Measurements from ENCODE around the gene PDZRN3. TPM values are rescaled to one million over a fixed set of nuclear protein-coding genes. Genes with fewer than 3 reads are reported as not detected.

PDZRN3 gene
- total RNA-seq, 1 donor = 0.10 TPM

DNA sequence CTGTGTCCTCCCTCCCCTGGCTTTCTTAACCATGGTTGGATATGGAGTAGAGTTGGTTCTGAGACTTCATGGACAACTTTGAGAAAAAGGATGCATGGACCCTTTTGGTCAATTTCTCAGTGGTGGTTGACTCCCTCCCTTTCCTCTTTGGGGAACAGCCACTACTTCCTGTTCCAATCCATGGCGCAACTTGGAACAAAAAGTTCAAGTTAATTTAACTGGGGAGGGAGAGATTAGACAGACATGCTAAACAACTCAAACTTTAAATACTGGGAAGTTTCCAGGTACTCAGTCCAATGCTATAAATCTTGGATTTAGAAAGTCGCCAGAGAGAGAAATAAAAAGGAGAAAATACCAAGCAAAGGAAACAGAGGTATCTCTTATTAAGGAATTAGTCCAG, 202.2 kb downstream of the PDZRN3 start:
- no peak overlapping the region for H3K4me3 ChIP-seq (ENCODE audit: low read length)
- H3K9me3 ChIP-seq (ENCODE audit: low read depth, low read length) = no peaks in the 10 kb centered on the region
- H3K4me1 ChIP-seq (ENCODE audit: insufficient read depth, low read length) = no peaks in the 10 kb centered on the region

DNA sequence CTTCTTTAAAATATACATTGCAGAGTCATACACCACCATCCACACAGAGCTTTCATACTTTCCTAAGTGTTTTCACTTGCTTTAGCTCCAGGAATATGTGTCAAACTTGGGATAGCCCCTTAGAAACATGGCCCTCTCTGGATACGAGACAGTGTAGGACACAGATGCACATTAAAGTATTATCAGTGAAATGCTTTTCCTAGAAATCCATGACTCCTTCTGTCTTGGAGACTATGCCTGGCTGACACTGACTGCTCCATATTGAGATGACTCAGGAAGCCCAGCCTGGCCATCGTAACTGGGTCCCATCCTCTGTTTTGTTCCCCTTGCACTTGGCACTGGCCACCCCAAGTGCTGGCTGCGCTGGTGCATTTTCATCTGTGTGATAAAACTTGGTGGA, 204.8 kb downstream of the PDZRN3 start:
- H3K4me1 ChIP-seq (ENCODE audit: insufficient read depth, low read length) = no peaks in the 10 kb centered on the region

More for the DNA sequence above, 202.2 kb downstream of the PDZRN3 start:
- H3K27me3 ChIP-seq (ENCODE audit: insufficient read depth, low read length) = peaks cover 3% of the 10 kb centered on the region

DNA sequence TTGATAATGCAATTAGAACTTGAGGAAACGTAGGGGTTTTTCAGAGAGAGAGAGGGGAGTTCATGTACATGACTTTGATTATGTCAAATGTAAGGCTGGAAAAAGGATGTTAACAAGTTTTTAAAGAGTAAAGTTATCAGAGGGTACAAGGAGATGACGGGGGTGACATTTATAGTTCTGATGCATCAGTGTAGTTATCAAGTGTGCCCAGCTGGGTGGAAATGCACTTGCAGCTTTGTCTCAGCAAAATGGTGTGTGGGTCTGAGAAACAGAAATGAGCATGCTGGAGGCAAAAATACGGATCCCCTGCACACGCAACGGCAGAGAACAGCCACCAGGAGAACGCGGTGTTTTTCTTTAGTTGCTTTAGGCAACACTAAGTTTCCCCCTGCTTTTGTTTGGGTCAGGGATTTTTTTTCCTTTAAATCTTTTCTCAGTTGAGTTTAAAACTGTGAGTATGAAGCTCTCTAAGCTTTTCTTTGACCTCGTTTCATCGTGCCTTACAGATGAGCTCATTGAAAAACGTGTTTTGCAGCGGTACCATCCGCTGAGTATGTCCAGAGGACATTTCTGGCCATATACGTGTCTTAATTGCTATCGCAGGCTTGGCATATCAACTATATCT, 205.4 kb downstream of the PDZRN3 start:
- H3K27me3 ChIP-seq (ENCODE audit: insufficient read depth, low read length) = peaks cover 3% of the 10 kb centered on the region
- H3K4me1 ChIP-seq (ENCODE audit: insufficient read depth, low read length) = no peaks in the 10 kb centered on the region
- no peak overlapping the region for H3K4me3 ChIP-seq (ENCODE audit: low read length)
- no peaks in the 10 kb centered on the region for H3K9me3 ChIP-seq (ENCODE audit: low read depth, low read length)

More for the DNA sequence above, 204.8 kb downstream of the PDZRN3 start:
- H3K9me3 ChIP-seq (ENCODE audit: low read depth, low read length) = no peaks in the 10 kb centered on the region
- H3K27me3 ChIP-seq (ENCODE audit: insufficient read depth, low read length) = peaks cover 3% of the 10 kb centered on the region
- H3K4me3 ChIP-seq (ENCODE audit: low read length) = no peak overlapping the region

DNA sequence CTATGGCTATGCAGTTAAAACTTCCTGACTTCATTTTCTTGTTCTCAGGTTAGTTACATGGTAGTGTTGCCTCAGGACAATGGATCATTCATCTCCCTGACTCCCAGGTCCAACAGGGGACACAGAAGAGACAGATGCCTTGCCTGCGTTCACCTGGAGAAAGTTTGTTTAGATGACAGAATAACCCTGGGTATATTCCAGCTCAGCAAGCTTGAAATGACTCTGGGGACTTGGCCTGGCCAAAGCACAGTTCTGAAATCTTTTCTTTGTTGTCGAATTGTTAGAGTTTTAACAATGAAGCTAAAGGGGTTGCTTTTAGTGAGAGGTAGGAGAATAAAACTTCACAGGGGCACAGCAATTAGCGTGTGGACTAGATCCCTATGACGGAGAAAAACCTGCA, 206.1 kb downstream of the PDZRN3 start:
- Histone ChIP-seq H3K4me3 (ENCODE audit: low read length) (no peak overlapping the region), H3K27me3 (ENCODE audit: insufficient read depth, low read length) (peaks cover 3% of the 10 kb centered on the region), H3K9me3 (ENCODE audit: low read depth, low read length) (no peaks in the 10 kb centered on the region), H3K4me1 (ENCODE audit: insufficient read depth, low read length) (no peaks in the 10 kb centered on the region)

DNA sequence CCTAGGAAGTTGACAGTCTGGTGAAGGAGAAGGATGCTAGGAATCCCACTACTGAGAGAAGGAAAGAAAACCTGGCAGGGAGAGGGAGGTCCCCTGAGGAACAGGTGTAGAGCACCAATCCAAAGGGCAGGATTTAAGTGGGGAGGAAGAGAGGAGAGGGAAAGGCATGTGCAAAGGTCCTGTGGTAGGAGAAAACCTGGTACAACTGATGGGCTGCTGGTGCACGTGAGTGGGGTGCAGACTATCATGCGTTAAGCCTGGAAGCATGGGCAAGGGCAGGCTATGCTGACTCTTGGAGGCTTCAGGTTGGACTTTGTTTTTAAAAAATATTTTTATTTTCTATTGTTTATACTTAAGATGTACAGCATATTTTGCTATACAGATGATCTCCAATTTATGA, 209.6 kb downstream of the PDZRN3 start:
- no peaks in the 10 kb centered on the region for H3K27me3 ChIP-seq (ENCODE audit: insufficient read depth, low read length)
- H3K4me3 ChIP-seq (ENCODE audit: low read length) = no peak overlapping the region
- no peaks in the 10 kb centered on the region for H3K4me1 ChIP-seq (ENCODE audit: insufficient read depth, low read length)
- no peaks in the 10 kb centered on the region for H3K9me3 ChIP-seq (ENCODE audit: low read depth, low read length)

DNA sequence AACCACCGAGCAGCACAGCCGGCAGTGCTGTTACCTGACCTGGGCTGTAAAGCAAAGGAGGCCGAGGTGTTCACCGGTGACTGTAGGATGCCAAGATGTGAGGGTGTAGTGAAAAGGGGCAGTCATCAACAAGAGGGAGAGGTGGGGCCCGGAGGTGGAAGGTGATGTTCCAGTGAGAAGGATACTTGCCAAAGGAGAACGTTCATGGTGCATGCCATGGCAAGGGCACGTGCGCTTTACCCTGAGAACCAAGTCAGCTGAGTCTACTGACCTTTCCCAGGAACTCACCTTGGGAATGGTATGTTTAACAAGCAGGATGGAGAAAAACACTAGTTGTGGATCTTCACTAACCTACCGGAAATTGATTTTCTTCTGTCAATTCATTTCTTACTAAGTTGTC, 211.1 kb downstream of the PDZRN3 start:
- Histone ChIP-seq H3K4me1 (ENCODE audit: insufficient read depth, low read length) (no peaks in the 10 kb centered on the region), H3K9me3 (ENCODE audit: low read depth, low read length) (no peaks in the 10 kb centered on the region), H3K27me3 (ENCODE audit: insufficient read depth, low read length) (no peaks in the 10 kb centered on the region), H3K4me3 (ENCODE audit: low read length) (no peak overlapping the region)

DNA sequence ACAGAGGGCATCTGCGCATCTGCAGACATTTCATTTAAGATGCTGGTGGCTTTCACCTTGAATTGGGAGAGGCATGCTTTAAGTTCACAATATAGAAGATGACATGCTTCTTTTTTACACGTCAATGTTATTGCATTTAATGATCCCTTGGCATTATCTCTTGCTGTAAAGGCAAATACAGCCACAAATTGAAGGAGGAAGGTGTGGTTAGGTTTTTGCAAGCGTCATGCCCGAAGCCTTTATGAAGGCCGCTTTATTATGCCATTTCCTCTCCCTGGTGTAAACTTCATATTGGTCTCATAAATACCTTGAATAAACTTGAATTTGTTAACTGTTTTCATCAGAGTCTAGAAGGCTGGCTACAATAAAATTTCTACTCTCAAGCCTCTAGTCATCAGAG, 212.7 kb downstream of the PDZRN3 start:
- Histone ChIP-seq H3K4me3 (ENCODE audit: low read length) (no peak overlapping the region), H3K9me3 (ENCODE audit: low read depth, low read length) (no peaks in the 10 kb centered on the region), H3K27me3 (ENCODE audit: insufficient read depth, low read length) (no peaks in the 10 kb centered on the region), H3K4me1 (ENCODE audit: insufficient read depth, low read length) (no peaks in the 10 kb centered on the region)

DNA sequence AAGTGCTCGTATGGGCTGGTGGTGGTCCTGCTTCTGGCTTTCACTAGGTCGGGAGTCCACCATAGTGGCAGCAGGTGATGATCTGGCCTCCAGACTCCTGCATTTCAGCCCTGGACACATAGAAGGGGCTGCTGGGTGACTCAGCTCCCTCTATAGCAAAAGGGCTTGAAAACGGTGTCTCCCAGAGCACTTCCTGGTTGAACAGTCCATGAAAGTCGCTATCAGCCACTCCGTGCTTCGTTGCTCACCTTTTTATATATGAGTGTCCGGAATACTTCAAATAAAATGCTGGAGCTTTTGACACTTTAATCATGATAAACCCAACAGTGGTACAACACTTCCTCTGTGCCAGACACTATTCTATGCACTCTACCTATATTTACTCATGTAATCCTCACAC, 213.2 kb downstream of the PDZRN3 start:
- no peaks in the 10 kb centered on the region for H3K9me3 ChIP-seq (ENCODE audit: low read depth, low read length)
- H3K4me3 ChIP-seq (ENCODE audit: low read length) = no peak overlapping the region

DNA sequence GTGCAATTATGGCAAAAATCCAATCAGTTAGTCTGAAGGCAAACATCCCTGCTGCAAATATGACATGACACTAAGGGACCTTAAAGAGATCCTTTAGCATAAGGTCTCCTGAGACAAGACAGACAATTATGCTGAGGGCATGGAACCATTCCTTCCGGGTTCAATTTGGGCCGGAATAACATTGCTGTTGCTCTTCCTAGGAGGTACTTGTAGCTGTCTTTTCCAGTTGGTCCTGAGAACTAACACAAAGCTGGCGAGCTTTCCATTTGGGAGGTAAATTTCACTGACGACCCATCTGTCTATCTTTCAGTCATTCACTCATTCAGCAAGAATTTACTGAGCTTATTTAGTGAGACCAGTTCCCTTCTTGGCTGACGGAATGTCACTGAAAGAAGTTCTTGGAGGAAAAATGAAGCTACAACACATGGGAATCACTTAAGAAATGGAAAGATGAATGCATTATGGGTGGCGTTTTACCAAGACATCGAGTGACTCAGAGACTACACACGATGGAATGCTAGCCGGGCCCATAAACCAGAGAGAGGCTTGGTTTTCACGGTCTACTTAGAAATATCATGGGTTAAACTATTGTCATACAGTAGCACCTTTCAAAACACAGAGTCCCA, 215.5 kb downstream of the PDZRN3 start:
- Histone ChIP-seq H3K9me3 (ENCODE audit: low read depth, low read length) (no peaks in the 10 kb centered on the region), H3K27me3 (ENCODE audit: insufficient read depth, low read length) (no peaks in the 10 kb centered on the region), H3K4me1 (ENCODE audit: insufficient read depth, low read length) (no peaks in the 10 kb centered on the region), H3K4me3 (ENCODE audit: low read length) (no peak overlapping the region)

More for the DNA sequence above, 213.2 kb downstream of the PDZRN3 start:
- Histone ChIP-seq H3K4me1 (ENCODE audit: insufficient read depth, low read length) (no peaks in the 10 kb centered on the region), H3K27me3 (ENCODE audit: insufficient read depth, low read length) (no peaks in the 10 kb centered on the region)

DNA sequence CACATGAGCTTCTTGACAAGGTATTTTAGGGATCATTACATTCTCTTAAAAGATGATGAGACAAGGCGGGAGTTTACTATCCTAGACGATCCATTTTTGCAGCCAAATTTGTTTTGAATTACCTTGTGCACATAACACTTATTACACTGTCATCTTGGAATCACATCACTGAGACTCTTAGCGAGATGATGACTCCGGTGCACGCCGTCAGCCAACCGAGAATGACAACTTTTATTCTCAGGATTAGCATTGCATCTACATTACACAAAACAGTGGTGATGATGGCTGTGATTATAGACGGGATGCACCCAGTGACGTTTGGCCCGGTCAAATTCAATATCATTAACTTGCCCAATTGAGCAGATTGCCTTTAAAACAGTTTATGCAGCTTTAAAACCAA, 216.1 kb downstream of the PDZRN3 start:
- Histone ChIP-seq H3K27me3 (ENCODE audit: insufficient read depth, low read length) (no peaks in the 10 kb centered on the region), H3K9me3 (ENCODE audit: low read depth, low read length) (no peaks in the 10 kb centered on the region), H3K4me3 (ENCODE audit: low read length) (no peak overlapping the region), H3K4me1 (ENCODE audit: insufficient read depth, low read length) (no peaks in the 10 kb centered on the region)

DNA sequence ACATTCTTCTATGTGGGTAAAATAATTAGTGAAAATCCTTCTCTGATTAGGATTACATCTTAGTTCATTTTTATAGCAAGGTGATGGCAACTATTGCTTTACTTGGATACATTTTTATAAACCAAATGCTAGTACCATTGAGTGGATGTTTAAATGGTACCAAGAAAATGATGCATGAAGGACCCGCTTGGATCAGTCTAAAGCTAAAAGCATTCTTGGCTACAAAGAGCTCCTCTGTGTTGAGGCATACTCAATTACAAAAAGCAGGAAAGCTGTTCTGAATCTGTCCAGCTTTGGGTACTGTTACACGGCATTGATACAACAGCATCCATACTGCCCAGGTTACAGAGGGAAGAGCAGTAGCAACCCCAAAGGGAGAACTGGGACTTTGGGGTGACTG, 217.2 kb downstream of the PDZRN3 start:
- H3K4me3 ChIP-seq (ENCODE audit: low read length) = no peak overlapping the region
- no peaks in the 10 kb centered on the region for H3K27me3 ChIP-seq (ENCODE audit: insufficient read depth, low read length)
- no peaks in the 10 kb centered on the region for H3K4me1 ChIP-seq (ENCODE audit: insufficient read depth, low read length)
- no peaks in the 10 kb centered on the region for H3K9me3 ChIP-seq (ENCODE audit: low read depth, low read length)

DNA sequence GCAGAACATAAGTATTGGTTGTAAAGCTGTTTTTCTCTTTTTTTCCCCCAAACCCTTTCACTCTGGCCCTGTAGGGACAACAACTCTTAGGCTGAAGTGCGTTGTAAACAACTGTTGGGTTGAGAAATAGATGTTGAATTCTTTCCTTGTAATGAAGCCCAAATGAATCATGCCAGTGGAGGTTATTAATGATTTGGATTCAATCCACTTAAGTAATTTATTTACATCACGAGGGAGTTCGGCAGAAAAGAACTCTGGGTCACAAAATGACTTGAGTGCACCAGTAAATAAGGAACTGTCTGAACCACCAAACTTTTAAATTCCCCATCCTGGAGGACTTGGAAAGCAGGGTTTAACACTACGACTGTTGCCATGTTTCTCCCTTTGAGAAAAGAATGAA, 218.9 kb downstream of the PDZRN3 start:
- H3K9me3 ChIP-seq (ENCODE audit: low read depth, low read length) = no peaks in the 10 kb centered on the region

DNA sequence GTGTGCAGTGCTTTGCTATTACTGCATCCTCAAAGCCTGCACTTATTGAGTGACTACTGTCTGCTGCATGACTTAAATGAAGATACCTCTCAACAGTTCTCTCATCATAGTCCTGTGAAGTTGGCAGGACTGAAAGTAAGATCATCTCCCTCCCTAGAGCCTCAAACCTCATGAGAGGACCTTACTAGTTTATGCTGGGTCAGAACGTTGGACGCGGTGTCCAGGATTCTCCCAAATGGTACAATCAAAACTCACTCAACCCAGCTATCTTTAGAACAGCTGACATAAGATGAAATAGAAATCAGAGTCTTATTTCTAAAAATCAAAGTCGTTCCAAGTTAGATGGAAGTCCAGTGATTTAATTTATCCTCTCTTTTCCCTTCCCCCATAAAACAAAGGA, 219.7 kb downstream of the PDZRN3 start:
- Histone ChIP-seq H3K27me3 (ENCODE audit: insufficient read depth, low read length) (no peaks in the 10 kb centered on the region), H3K4me1 (ENCODE audit: insufficient read depth, low read length) (no peaks in the 10 kb centered on the region), H3K9me3 (ENCODE audit: low read depth, low read length) (no peaks in the 10 kb centered on the region), H3K4me3 (ENCODE audit: low read length) (no peak overlapping the region)

More for the DNA sequence above, 218.9 kb downstream of the PDZRN3 start:
- Histone ChIP-seq H3K4me1 (ENCODE audit: insufficient read depth, low read length) (no peaks in the 10 kb centered on the region), H3K27me3 (ENCODE audit: insufficient read depth, low read length) (no peaks in the 10 kb centered on the region), H3K4me3 (ENCODE audit: low read length) (no peak overlapping the region)

DNA sequence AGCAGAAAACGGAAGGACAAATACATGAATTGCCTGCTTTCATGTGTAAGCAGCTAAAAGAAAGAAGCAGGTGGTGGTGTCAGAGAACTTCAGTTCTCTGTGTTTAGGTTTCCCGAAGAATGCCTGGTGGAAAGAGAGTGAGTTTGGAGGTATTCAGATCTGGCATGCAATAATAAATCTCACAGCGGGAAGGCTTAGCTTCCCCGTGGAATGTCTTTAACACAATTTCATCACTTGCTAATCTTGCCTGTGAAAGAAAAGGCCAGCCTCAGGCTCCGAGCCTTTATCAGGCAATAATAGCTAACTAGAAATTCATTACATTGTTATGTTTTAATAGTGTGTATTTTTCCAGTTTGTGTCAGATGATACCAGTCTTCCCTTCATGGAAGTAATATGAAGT, 220.3 kb downstream of the PDZRN3 start:
- no peaks in the 10 kb centered on the region for H3K9me3 ChIP-seq (ENCODE audit: low read depth, low read length)
- H3K27me3 ChIP-seq (ENCODE audit: insufficient read depth, low read length) = no peaks in the 10 kb centered on the region
- H3K4me1 ChIP-seq (ENCODE audit: insufficient read depth, low read length) = no peaks in the 10 kb centered on the region
- H3K4me3 ChIP-seq (ENCODE audit: low read length) = no peak overlapping the region

DNA sequence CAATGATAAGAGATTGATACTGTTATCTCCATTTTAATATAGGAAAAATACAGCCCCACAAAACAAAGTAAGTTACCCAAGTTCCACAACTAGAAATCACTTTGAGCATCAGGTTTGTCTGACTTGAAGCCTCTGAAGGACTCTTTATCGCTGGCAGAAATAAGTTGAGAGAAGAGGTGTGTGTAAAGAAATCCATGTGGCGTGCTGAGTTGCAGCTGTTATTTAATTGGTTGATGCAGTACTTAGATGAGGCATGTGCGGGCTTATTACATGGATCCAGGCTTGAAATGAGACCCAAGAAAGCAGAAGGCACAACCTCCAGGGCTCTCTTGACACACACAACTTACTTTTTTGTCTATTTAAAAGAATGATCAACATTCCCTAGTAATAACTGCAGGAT, 221.3 kb downstream of the PDZRN3 start:
- Histone ChIP-seq H3K9me3 (ENCODE audit: low read depth, low read length) (no peaks in the 10 kb centered on the region), H3K27me3 (ENCODE audit: insufficient read depth, low read length) (no peaks in the 10 kb centered on the region), H3K4me1 (ENCODE audit: insufficient read depth, low read length) (no peaks in the 10 kb centered on the region), H3K4me3 (ENCODE audit: low read length) (no peak overlapping the region)

DNA sequence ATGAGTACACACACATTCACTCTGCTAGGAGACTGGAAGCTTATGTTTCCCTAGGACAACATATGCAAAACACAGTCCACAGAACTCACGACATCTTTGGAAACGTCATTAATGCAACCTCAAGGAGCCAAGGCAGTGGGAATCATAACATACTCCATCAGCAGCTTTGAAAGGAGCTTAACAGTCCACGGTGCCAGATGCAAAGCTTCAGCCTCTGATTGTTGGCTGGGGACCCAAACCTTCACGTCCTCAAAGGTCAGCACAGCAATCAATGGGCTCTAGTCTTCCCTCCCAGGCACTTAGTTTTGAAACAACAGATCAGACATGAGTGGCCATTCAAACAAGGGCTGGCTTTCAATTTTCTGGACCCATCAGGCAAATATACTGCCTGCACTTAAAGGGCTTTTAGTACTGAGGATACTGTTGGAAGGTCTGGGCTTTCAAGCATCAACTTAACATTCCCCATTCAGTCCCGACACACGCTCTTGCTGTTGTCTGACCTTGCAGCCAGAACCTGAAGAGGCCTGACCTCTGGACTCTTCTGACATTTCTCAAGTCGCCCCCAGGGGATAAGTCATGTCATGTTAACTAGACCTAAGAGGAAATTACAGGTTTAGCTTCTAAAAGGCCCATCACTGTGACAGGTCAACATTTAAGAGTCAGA, 223.0 kb downstream of the PDZRN3 start:
- Histone ChIP-seq H3K9me3 (ENCODE audit: low read depth, low read length) (no peaks in the 10 kb centered on the region), H3K4me3 (ENCODE audit: low read length) (no peak overlapping the region), H3K4me1 (ENCODE audit: insufficient read depth, low read length) (no peaks in the 10 kb centered on the region), H3K27me3 (ENCODE audit: insufficient read depth, low read length) (no peaks in the 10 kb centered on the region)

Measured in mononuclear cell (primary cell).